Type B pancreatic cell (in vitro differentiated cells): ENCODE measurements around the gene DYNC2I2. TPM values are rescaled to one million over a fixed set of nuclear protein-coding genes. Genes with fewer than 3 reads are reported as not detected.
"Not testable (repeated sequence)": the region's sequence is repeated elsewhere in the genome, so short reads cannot be mapped to it uniquely, and the experiment has no call there.

ENCODE experiments used
- DNase-seq: peaks from one replicate; pipeline ENCODE4 v3.0.0; 2021; ENCODE audit warnings: mixed read lengths; ENCODE audit not compliant: unreplicated experiment; ENCODE audit errors: extremely low spot score
- H3K27ac Mint-ChIP-seq: 2 replicates; pipeline ENCODE4 v1.8.0; 2021; ENCODE audit warnings: mild to moderate bottlenecking, mixed read lengths
- H3K27me3 Mint-ChIP-seq: 2 replicates; pipeline ENCODE4 v1.8.0; 2021; ENCODE audit warnings: mixed read lengths
- H3K36me3 Mint-ChIP-seq: 2 replicates; pipeline ENCODE4 v1.8.0; 2021; ENCODE audit warnings: mixed read lengths
- H3K4me1 Mint-ChIP-seq: one replicate; pipeline ENCODE4 v1.8.0; 2021; ENCODE audit warnings: mixed read lengths; ENCODE audit not compliant: unreplicated experiment
- H3K4me3 Mint-ChIP-seq: 2 replicates; pipeline ENCODE4 v1.8.0; 2021; ENCODE audit warnings: mild to moderate bottlenecking, mixed read lengths
- H3K9me3 Mint-ChIP-seq: 2 replicates; pipeline ENCODE4 v1.8.0; 2021; ENCODE audit warnings: mixed read lengths
- CTCF ChIP-seq: fragments of 200-600 bp; sonication (generic); conservative IDR thresholded peaks from 2 replicates; pipeline ENCODE4 v1.5.0; 2021; ENCODE audit warnings: antibody characterized with exemption, mild to moderate bottlenecking
- total RNA-seq: library from RNA; stranded (reverse); gene quantifications from 2 replicates; pipeline ENCODE4 v1.2.1, GENCODE V29; 2021; ENCODE audit warnings: low replicate concordance

Gene DYNC2I2
- total RNA-seq, 1 donor from 2014 or later = 70.6 TPM

GRCh38 chr9:128702949-128703615, 46.4 kb upstream of the DYNC2I2 start:
- Mint-ChIP-seq H3K27ac (no peak overlapping the region), H3K4me1 (no peaks in the 10 kb centered on the region), H3K4me3 (peak overlapping the region; percentile 88), H3K27me3 (no peaks in the 10 kb centered on the region), H3K36me3 (no peaks in the 10 kb centered on the region), H3K9me3 (no peaks in the 10 kb centered on the region)
- no peak for TF ChIP-seq CTCF
- no peak for DNase-seq

GRCh38 chr9:128702445-128702948, 45.9 kb upstream of the DYNC2I2 start, which contains the start of gene PKN3:
PKN3 (plus strand) TSS chr9:128702503; CDS start chr9:128702916, 413 bp downstream.
- no peaks in the 10 kb centered on the region for H3K9me3 Mint-ChIP-seq
- DNase-seq = peak; percentile 96
- H3K4me1 Mint-ChIP-seq = no peaks in the 10 kb centered on the region
- H3K4me3 Mint-ChIP-seq = peak within 1 kb of the TSS; percentile 88
- TF ChIP-seq CTCF = peak; percentile 99
- H3K27ac Mint-ChIP-seq = peak within 1 kb of the TSS; percentile 74
- no peaks in the 10 kb centered on the region for H3K36me3 Mint-ChIP-seq
- H3K27me3 Mint-ChIP-seq = no peaks in the 10 kb centered on the region

GRCh38 chr9:128701227-128701854, 44.7 kb upstream of the DYNC2I2 start:
- no peak for TF ChIP-seq CTCF
- Mint-ChIP-seq H3K27me3 (no peaks in the 10 kb centered on the region), H3K4me1 (no peaks in the 10 kb centered on the region), H3K27ac (peak overlapping the region; percentile 43), H3K36me3 (peaks cover 6% of the 10 kb centered on the region), H3K4me3 (peak overlapping the region; percentile 57), H3K9me3 (no peaks in the 10 kb centered on the region)
- DNase-seq = no peak

- peaks cover 12% of the 10 kb centered on the region for H3K36me3 Mint-ChIP-seq
- not testable (repeated sequence) for H3K9me3 Mint-ChIP-seq, H3K27me3 Mint-ChIP-seq, H3K4me3 Mint-ChIP-seq, DNase-seq, H3K27ac Mint-ChIP-seq, H3K4me1 Mint-ChIP-seq
Observed at GRCh38 chr9:128699096-128699795, 42.6 kb upstream of the DYNC2I2 start.

GRCh38 chr9:128696923-128697707, 40.5 kb upstream of the DYNC2I2 start:
- Mint-ChIP-seq H3K9me3 (no peaks in the 10 kb centered on the region), H3K27ac (peak overlapping the region; percentile 18), H3K4me3 (no peak overlapping the region), H3K4me1 (no peaks in the 10 kb centered on the region), H3K27me3 (no peaks in the 10 kb centered on the region), H3K36me3 (peaks cover 26% of the 10 kb centered on the region)
- TF ChIP-seq CTCF = no peak
- no peak for DNase-seq
